ENCODE results near the gene PACS1. TPM values are rescaled to one million over a fixed set of nuclear protein-coding genes. Genes with fewer than 3 reads are reported as not detected.

The PACS1 gene
- total RNA-seq, 4 donors from 2014 or later: 37.1 to 97.8 (median 54.3) TPM

- no peak for DNase-seq (ENCODE audit: extremely low spot score)
- no peak for TF ChIP-seq POLR2A (IDR thresholded peaks at IDR 0.05; ENCODE audit: low read depth)
- TF ChIP-seq POLR2AphosphoS5 (IDR thresholded peaks at IDR 0.05): no peak
- no peak for TF ChIP-seq CTCF (IDR thresholded peaks at IDR 0.05)
- no peak for TF ChIP-seq EP300 (IDR thresholded peaks at IDR 0.05)
Observed at GRCh38 chr11:66232769-66233168, 162.7 kb downstream of the PACS1 start.

GRCh38 chr11:66233301-66233700 is 163.2 kb downstream of the PACS1 start:
- no peak overlapping the region for H3K4me3 ChIP-seq
- no peak overlapping the region for H3K27ac ChIP-seq (replicated peaks in 1 of 4)
- 95% methylated on average over 5 of the region's 5 CpGs for WGBS
- H3K27me3 ChIP-seq: no peaks in the 10 kb centered on the region
- peaks cover 45 to 96% (median 88%) of the 10 kb centered on the region in 4 donors for H3K36me3 ChIP-seq
- TF ChIP-seq POLR2A (IDR thresholded peaks at IDR 0.05; ENCODE audit: low read depth) (no peak), POLR2AphosphoS5 (IDR thresholded peaks at IDR 0.05) (no peak), EP300 (IDR thresholded peaks at IDR 0.05) (no peak), CTCF (IDR thresholded peaks at IDR 0.05) (no peak)
- no peaks in the 10 kb centered on the region for H3K9me3 ChIP-seq
- H3K4me1 ChIP-seq: no peaks in the 10 kb centered on the region
- no peak for DNase-seq (ENCODE audit: extremely low spot score)
- intact Hi-C loops (cut with DNase I): no loop called here

More at GRCh38 chr11:66232769-66233168, 162.7 kb downstream of the PACS1 start:
- no peaks in the 10 kb centered on the region for H3K4me1 ChIP-seq
- H3K27ac ChIP-seq (replicated peaks in 1 of 4): no peak overlapping the region
- H3K27me3 ChIP-seq: no peaks in the 10 kb centered on the region
- peaks cover 45 to 96% (median 88%) of the 10 kb centered on the region in 4 donors for H3K36me3 ChIP-seq
- no peaks in the 10 kb centered on the region for H3K9me3 ChIP-seq
- 79% methylated on average over 6 of the region's 11 CpGs for WGBS
- no peak overlapping the region for H3K4me3 ChIP-seq
- intact Hi-C loops (cut with DNase I): no loop called here

GRCh38 chr11:66235141-66235540 is 165.1 kb downstream of the PACS1 start:
- intact Hi-C loops (cut with DNase I): no loop called here

DNA sequence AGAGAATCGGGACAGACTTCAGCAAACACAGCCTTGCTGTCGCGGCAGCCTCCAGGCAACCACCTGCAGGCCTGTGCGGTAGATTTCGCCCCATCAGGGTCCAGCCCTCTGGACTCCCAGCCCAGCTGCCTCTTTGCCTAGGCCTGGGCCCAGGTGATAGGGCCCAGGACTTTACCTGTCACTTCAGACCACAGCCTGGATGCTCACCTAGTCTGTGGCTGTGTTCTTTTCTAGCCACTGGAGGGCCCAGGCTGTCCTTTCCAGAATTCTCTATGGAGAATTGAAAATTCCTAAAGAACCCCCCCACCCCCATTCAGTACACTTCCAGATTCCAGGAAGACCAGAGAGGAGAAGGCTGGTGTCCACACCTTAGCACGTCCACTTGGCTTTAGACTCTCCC is 167.8 kb downstream of the PACS1 start:
- WGBS: 89% methylated on average over 6 of the region's 6 CpGs
- no peak overlapping the region for H3K27ac ChIP-seq (replicated peaks in 1 of 4)
- intact Hi-C loops (cut with DNase I): no loop called here
- no peak for DNase-seq (ENCODE audit: extremely low spot score)
- H3K27me3 ChIP-seq: no peaks in the 10 kb centered on the region
- TF ChIP-seq CTCF (IDR thresholded peaks at IDR 0.05) (no peak), POLR2A (IDR thresholded peaks at IDR 0.05; ENCODE audit: low read depth) (no peak), POLR2AphosphoS5 (IDR thresholded peaks at IDR 0.05) (no peak), EP300 (IDR thresholded peaks at IDR 0.05) (no peak)
- H3K36me3 ChIP-seq: peaks cover 39 to 100% (median 95%) of the 10 kb centered on the region in 4 donors
- no peak overlapping the region for H3K4me3 ChIP-seq
- no peaks in the 10 kb centered on the region for H3K4me1 ChIP-seq
- H3K9me3 ChIP-seq: no peaks in the 10 kb centered on the region

More at GRCh38 chr11:66235141-66235540, 165.1 kb downstream of the PACS1 start:
- no peaks in the 10 kb centered on the region for H3K27me3 ChIP-seq
- H3K4me1 ChIP-seq: no peaks in the 10 kb centered on the region
- WGBS: 88% methylated on average over 10 of the region's 11 CpGs
- no peak for DNase-seq (ENCODE audit: extremely low spot score)
- TF ChIP-seq CTCF (IDR thresholded peaks at IDR 0.05): no peak
- no peak for TF ChIP-seq POLR2AphosphoS5 (IDR thresholded peaks at IDR 0.05)
- no peak for TF ChIP-seq EP300 (IDR thresholded peaks at IDR 0.05)
- TF ChIP-seq POLR2A (IDR thresholded peaks at IDR 0.05; ENCODE audit: low read depth): no peak
- no peak overlapping the region for H3K27ac ChIP-seq (replicated peaks in 1 of 4)
- H3K9me3 ChIP-seq: no peaks in the 10 kb centered on the region
- H3K4me3 ChIP-seq: no peak overlapping the region
- peaks cover 54 to 100% (median 96%) of the 10 kb centered on the region in 4 donors for H3K36me3 ChIP-seq
